Heart left ventricle (tissue), 13 donors: ENCODE results near the gene NAALADL1.

ENCODE experiments used
- CTCF ChIP-seq, 12 donors: fragments of 200-600 bp; sonication (generic) in 4 of 12; IDR thresholded peaks; one replicate each; pipeline versions ENCODE4 v1.5.0 to v1.8.0; 2018 to 2022; ENCODE audit warnings: antibody characterized with exemption in 12 of 12, mild to moderate bottlenecking in 5 of 12
- POLR2A ChIP-seq, 2 donors: fragments of 450-650 bp; IDR thresholded peaks; one replicate each; pipeline ENCODE4 v1.6.1; 2017; ENCODE audit warnings: antibody characterized with exemption in 2 of 2, mild to moderate bottlenecking in 2 of 2, moderate library complexity in 2 of 2
- donor health status: ischemic (EF 13 %, LVEDD 7.1; RV severe dilation, severe dysfunction).
- donor health status: DM: no; HTN: yes; CAD: no.
- donor health status: DM: no; HTN: no; CAD: no.
- donor health status: ischemic (EF 25% LVEDD 6.9; RV normal size, moderate dysfunction).
- donor health status: ischemic (EF 25% LVEDD 5.7; RV mildly dilated, moderate dysfunction).
- donor health status: ischemic (EF 35%, LVEDD 5.7; RV mildly dilated, moderate dysfunction).
- donor health status: nonischemic (EF 11% LVEDD 7.7; RV severe dilation, severe dysfunction).
- donor health status: DM: yes; HTN: yes; CAD: no.
- donor health status: PGD.
- donor health status: ischemic (EF 29% LVEDD 5.4; RV normal size, mild dysfunction).
- donor health status: nonischemic (EF 23%, LVEDD 6.1; RV moderate dilation, normal function).

GRCh38 chr11:65042891-65043290 is 15.5 kb downstream of the NAALADL1 start:
- TF ChIP-seq CTCF (IDR thresholded peaks at IDR 0.05) (no peak), POLR2A (IDR thresholded peaks at IDR 0.05) (no peak)
